HG03159 (cell line): ENCODE measurements around the gene SELENOS.
"Not testable (repeated sequence)": the region's sequence is repeated elsewhere in the genome, so short reads cannot be mapped to it uniquely, and the experiment has no call there.

Experiments used
- ATAC-seq: cut with Tn5 transposase; IDR thresholded peaks from one replicate; pipeline ENCODE4 v1.9.1; 2021; ENCODE audit warnings: mild to moderate bottlenecking, moderate library complexity; ENCODE audit not compliant: unreplicated experiment

The SELENOS gene

GRCh38 chr15:101310161-101310480 lies 32.8 kb upstream of the SELENOS start:
- no peak for ATAC-seq

DNA sequence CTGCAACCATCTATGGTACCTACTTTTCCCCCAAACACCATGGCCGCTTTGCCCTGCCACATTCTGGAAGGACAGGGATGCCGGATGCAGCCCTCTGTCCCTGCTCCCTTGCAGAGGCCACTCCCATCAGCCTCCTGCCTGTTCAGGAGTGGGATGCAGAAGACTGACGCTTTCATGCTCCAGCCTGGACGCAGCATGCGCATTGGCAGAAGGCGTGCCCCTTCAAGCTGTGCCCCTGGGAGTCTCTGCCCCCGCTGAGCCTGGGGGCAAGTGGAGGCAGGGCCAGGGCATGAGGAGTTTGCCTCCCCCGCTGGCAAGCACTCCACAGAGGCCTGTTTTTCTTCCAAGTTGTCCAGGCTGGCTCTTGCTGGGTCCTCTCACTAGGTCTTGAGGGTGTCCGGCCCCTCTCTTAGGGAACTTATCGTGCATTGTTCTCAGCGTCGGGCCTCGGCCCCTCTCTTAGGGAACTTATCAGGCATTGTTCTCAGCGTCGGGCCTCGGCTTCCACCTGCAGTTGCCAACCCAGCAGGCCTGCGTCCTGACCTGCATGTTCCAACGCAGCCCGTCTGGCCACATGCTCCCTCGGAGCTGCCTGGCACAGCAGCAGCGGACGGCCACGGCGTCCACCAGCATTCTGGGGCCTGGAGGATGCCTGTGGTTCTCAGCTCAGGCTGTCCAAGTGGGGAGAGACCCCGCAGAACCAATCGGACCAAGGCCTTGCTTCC lies 32.3 kb upstream of the SELENOS start:
- ATAC-seq = no peak

- ATAC-seq = no peak
These were observed 31.5 kb upstream of the SELENOS start for GRCh38 chr15:101308604-101309435.

GRCh38 chr15:101307897-101308603 lies 30.8 kb upstream of the SELENOS start:
- ATAC-seq = no peak

DNA sequence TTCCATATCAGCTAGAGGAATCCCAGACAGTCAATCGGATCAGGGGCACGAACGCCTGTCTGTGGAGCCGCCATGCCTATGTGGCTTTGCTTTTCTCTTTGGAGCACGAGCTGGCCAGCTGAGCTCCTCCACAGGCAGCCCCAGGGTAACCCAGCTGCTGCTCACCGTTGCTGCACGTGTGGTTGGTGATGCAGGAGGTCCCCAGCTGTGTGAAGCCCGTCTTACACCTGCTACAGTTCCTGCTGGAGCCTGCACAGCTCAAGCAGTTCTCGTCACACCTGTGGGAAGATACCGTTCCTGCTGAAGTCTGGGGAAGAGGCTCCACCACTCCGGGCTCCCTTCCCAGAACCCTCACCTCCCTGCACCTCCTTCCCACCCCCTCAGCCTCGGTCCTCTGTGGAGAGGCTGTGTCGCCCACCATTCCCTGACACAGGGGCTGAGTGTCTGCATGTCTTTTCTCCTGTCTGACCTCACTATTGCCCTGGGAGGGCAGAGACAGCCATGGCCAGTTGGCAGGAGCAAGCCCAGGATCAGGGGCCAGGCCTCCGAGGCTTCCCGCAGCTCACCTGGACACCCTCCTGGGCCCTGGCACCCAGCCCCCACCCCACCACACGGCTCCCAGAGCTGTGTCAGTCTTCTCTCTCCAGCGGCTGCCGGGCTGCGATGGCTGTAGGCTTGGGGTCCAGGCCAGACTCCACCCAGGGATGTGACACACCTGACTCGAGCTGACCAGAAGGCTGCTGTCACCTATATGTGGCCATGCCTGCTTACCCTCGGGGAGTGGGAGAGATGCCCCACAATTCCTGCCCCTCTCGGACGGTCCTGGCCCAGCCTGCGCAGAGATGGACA lies 30.0 kb upstream of the SELENOS start:
- no peak for ATAC-seq

DNA sequence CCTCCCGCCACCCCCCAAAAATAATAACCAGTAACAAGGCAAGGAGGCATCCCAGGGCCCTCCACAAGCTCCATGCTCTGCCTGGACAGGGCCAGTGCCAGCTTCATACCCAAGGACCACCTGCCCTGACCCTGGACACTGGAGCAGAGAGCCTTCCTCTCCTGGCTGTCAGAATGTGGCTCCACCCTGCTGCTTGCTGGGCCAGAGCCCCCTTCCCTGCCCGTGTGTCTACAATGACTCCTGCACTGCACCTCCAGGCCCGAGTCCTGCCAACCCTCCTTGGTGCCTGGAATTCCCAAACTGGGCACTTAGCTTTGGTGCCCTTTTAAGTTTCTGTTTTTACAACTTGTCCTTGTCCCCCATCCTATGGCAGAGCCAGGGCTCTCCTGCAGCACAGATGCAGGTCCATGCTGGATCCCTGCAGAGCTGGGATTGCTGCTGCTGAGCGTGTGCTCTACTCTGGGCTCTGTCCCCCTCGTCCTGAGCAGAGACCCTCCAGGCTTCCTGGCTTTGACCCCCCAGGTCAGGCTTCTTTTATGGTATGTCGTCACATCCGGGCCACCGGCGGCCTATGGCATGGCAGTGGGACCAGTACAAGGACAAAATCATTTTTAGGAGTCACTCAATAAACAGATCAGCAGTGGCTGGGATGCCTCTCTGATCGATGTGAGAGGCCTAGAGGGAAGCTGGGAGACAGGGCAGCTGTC lies 29.2 kb upstream of the SELENOS start:
- ATAC-seq = no peak

- no peak for ATAC-seq
These were observed 28.6 kb upstream of the SELENOS start for GRCh38 chr15:101305820-101306255.

DNA sequence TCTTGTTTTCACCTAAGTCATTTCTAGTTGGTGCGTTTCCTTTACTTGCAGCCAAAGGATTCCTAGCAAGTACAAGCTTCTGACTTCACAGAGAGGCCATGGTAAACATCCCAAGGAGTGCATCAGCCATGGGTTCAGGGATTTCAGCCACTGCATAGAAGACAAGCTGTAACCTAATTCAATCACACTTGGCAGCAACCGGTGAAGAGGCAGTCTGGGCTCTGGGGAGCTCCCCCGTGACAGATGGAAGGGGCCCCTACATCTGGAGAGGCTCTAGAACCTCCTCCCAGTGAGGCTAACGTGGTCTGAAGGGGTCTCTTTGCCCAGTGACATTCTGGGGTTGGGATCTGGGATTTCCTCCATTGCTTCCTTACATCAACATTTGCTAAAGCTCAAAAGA lies 26.1 kb upstream of the SELENOS start:
- ATAC-seq = no peak

DNA sequence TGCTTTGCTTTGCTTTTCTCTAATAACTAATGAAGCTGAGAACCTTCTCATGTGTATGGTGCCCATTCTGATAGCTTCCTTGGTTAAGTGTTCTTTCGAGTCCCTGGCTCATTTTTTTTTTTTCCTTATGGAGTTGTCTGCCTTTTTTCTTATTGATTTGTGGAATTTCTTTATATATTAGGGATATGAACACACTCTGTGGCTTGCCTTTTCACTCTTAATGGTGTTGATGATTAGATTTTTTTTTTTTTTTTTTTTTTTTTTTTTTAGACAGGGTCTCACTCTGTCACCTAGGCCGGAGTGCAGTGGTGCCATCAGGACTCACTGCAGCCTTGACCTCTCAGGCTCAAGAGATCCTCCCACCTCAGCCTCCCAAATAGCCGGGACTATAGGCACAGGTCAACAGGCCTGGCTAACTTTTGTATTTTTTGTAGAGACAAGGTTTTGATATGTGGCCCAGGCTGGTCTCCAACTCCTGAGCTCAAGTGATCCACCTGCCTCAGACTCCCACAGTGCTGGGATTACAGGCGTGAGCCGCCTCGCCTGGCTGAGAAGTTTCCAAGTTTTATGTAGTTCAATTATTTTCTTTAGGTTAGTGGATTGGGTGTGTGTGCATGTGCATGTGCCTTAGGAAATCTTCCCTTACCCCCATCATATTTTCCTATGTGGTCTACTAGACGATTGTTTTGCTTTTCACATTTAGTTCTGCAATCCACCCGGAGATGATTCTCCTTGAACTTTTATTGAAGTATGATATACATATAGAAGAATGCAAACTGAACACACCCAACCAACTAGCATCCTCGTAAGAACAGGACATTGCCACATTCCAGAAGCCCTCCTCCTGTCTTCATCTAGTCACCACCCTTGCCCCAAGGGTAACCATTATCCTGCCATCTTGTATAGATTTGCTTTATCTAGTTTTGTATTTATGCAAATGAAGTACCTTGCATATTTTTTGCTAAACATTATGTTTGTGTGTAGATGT lies 19.4 kb upstream of the SELENOS start:
- ATAC-seq = no peak

DNA sequence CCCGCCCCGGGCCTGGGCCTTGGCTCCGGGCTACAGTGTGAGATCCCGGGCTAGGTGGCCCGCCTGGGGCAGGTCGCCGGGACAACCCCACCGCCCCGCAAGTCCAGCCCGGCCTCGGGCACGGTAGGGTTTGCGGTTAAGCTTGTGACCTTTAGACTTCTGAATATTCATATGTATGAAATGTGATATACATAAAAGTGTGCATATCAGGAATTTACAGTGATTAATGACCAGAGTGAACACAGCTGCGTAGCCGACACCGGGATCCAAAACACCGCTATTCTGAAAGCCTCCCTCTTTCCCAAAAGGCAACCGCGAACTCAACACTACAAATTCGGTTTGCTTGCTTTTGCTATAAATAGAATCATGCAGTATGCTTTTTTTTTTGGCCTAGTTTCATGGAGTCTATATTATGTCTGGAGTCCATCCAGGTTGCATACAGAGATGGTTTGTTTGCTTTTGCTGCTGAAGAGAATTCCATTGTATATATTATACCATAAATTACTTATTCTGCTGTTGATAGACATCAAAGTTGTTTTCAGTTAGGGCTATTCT lies 18.4 kb upstream of the SELENOS start:
- no peak for ATAC-seq

GRCh38 chr15:101294731-101295606 lies 17.7 kb upstream of the SELENOS start, which contains the start of gene SNRPA1:
Gene SNRPA1, minus strand, starts transcription at chr15:101295248. Its CDS starts 70 bp downstream, at chr15:101295178.
- peak; percentile 80 for ATAC-seq

DNA sequence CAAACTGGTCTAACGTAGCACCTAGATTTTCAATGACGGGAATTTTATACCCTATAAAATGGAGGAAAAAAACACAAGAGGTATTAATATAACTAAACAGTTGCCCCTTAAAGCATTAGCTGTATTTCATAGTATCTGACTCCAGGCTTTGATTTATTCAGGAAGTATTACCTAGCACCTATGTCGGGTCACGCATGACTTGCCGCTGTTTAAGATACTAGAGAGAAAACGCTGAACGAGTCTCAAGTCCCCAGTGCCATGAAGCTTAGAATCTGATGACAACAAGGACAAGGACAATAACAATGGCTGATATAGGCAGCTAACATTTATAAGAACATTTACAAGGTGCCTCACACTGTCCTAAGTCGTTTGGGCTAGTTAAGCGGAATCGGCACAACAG lies 15.8 kb upstream of the SELENOS start:
- no peak for ATAC-seq

DNA sequence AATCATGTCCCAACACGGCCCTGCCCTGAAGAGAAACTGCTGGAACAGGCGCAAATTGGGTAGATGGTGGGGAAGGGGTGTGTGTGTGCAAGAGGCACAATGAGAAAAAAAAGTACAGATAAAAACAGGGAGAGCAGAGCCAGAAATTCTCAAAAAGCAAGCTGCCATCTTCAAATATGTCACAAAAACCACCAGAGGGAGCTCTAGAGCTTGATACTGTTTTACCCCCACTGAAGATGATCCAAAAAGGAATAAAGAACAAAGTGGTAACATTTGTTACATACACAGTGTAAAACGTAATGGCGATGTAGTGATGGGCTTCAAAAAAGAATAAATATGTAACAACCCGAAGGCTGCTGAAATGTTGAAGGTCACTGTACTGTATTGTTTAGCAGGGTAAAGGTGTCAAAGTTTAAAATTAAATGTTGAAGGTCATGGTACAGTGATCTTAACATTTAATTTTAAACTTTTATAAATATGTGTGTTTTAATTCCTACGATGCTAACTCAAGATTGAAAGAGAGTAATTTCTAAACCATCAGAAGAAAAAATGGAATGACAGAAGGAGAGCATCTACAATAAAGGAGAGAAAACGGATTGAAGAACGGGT lies 11.7 kb upstream of the SELENOS start:
- ATAC-seq = no peak

DNA sequence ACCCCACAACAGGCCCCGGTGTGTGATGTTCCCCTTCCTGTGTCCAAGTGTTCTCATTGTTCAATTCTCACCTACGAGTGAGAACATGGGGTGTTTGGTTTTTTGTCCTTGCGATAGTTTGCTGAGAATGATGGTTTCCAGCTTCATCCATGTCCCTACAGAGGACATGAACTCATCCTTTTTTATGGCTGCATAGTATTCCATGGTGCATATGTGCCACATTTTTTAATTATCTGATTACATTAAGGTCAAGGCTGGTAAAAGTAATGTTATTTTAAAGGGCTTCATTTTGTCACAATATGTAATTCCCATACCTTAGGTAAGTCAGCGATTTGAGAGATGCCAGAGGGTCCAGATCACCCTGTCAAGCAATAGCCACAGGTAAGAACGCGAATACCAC lies 10.1 kb upstream of the SELENOS start:
- not testable (repeated sequence) for ATAC-seq

- no peak for ATAC-seq
These were observed 9.3 kb upstream of the SELENOS start for GRCh38 chr15:101286471-101287114.

DNA sequence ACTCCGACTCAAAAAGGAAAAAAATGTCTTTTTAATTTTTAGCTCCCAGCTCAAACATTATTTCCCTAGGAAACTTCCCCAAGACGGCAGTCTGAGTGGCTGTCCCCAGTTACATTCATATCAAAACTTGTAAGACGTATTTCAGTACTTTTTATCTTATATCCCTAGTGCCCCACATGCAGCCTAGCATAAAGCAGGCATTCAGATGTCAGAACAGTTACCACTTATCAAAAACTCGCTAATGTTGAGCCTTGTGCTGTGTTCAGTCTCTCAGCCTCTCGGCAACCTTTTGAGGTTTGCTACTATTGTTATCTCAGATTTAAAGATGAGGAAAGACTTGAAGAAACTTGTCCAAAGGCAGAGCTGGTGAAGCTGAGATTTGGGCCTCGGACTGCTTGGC lies 6.6 kb upstream of the SELENOS start:
- no peak for ATAC-seq

DNA sequence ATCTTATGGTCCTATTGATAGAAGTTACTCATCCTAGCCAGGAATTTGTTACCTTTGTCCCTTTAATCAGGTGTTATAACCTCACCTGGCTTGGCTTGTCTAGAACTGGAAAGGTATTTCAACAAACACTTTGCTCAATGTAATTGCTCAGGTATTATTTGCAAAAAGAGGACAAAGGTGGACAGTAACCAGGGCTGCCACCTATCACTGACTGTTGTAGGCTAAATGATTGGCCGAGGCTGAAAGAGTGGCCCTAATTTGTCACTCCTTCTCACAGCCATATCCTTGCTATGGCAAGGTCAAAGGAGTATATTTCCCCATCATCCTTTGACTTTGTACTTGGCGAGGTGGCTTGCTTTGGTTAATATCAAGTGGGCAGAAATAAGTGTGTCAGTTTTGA lies 2.7 kb upstream of the SELENOS start:
- no peak for ATAC-seq
